Cardiac muscle cell (in vitro differentiated cells and primary cell): ENCODE results near the gene PDE6A. TPM values are rescaled to one million over a fixed set of nuclear protein-coding genes. Genes with fewer than 3 reads are reported as not detected.
"Not testable (repeated sequence)": the region's sequence is repeated elsewhere in the genome, so short reads cannot be mapped to it uniquely, and the experiment has no call there.

Experiments used
- DNase-seq, 2 donors: peaks; one replicate each; pipeline versions ENCODE4 v3.0.0 to v3.0.0-alpha.2; 2010 to 2017; ENCODE audit warnings: low read depth in 1 of 2, low spot score in 1 of 2
- H3K27ac ChIP-seq: fragments of 200-600 bp; sonication (generic); 2 replicates; pipeline ENCODE4 v1.5.1; 2016
- H3K27me3 ChIP-seq: fragments of 200-600 bp; sonication (generic); 2 replicates; pipeline ENCODE4 v1.6.0; 2016; ENCODE audit warnings: control low read depth
- H3K36me3 ChIP-seq: fragments of 200-600 bp; sonication (generic); 2 replicates; pipeline ENCODE4 v1.5.1; 2016; ENCODE audit warnings: control low read depth
- H3K4me1 ChIP-seq: fragments of 200-600 bp; sonication (generic); 2 replicates; pipeline ENCODE4 v1.8.1; 2017; ENCODE audit warnings: low read depth, mild to moderate bottlenecking, mixed run types
- H3K4me3 ChIP-seq: fragments of 200-600 bp; sonication (generic); 2 replicates; pipeline ENCODE4 v1.5.1; 2016; ENCODE audit warnings: mild to moderate bottlenecking
- H3K9me3 ChIP-seq: fragments of 200-600 bp; sonication (generic); 2 replicates; pipeline ENCODE4 v1.5.1; 2017; ENCODE audit warnings: low read depth, mild to moderate bottlenecking, control low read depth
- polyA plus RNA-seq: library from polyadenylated mRNA; unstranded; fragments of >200 nt; fragmentation: Nextera tagmentation; extraction: Ambion mirVana; gene quantifications from 2 replicates; pipeline ENCODE4 v1.2.1, GENCODE V29; 2016
- total RNA-seq: library from RNA; depleted of rRNA; stranded (reverse); fragments of >200 nt; gene quantifications from 2 replicates; pipeline ENCODE4 v1.2.3, GENCODE V29; 2016
- TF ChIP-seq, protein P1 (sequence below): IDR thresholded peaks from 2 replicates; pipeline ENCODE4 v1.5.1; 2012; ENCODE audit warnings: low read depth, mild to moderate bottlenecking, low read length

Gene PDE6A
- total and polyA plus RNA-seq, 2 experiments from 2014 or later, result not detected

DNA sequence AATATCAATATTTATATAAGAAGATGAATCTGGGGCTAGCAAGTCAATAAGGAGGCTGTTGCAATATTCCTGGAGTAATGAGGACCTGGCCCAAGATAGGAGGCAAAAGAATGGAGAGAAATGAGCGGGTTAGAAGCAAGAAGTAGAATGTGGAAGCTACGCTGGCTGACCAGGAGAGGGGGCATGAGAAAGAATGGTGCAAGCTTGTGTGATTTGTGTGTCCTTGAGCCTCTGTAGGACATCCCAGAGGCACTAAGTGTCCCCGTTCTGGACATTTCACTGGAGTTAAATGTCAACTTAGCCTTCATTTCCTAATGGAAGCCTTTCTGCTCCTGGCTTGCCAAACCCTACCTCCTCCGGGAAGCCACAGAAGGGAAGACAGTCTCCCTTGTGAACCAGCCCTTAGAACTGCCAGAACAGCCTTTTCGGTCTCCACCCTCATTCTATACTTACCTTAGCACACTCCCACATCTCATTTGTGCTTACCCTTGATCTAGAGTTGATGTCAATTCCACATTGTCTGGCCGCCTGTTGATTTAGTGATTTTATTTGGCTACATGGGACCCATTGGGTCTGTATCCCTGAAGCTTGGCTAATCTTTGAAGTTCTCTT, 6.7 kb upstream of the PDE6A start:
- DNase-seq, result no peak
- Histone ChIP-seq H3K27me3 (no peaks in the 10 kb centered on the region), H3K9me3 (no peaks in the 10 kb centered on the region), H3K36me3 (no peaks in the 10 kb centered on the region), H3K4me3 (no peak overlapping the region), H3K27ac (no peak overlapping the region), H3K4me1 (no peaks in the 10 kb centered on the region)
- TF ChIP-seq, protein P1, sequence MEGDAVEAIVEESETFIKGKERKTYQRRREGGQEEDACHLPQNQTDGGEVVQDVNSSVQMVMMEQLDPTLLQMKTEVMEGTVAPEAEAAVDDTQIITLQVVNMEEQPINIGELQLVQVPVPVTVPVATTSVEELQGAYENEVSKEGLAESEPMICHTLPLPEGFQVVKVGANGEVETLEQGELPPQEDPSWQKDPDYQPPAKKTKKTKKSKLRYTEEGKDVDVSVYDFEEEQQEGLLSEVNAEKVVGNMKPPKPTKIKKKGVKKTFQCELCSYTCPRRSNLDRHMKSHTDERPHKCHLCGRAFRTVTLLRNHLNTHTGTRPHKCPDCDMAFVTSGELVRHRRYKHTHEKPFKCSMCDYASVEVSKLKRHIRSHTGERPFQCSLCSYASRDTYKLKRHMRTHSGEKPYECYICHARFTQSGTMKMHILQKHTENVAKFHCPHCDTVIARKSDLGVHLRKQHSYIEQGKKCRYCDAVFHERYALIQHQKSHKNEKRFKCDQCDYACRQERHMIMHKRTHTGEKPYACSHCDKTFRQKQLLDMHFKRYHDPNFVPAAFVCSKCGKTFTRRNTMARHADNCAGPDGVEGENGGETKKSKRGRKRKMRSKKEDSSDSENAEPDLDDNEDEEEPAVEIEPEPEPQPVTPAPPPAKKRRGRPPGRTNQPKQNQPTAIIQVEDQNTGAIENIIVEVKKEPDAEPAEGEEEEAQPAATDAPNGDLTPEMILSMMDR, result no peak

DNA sequence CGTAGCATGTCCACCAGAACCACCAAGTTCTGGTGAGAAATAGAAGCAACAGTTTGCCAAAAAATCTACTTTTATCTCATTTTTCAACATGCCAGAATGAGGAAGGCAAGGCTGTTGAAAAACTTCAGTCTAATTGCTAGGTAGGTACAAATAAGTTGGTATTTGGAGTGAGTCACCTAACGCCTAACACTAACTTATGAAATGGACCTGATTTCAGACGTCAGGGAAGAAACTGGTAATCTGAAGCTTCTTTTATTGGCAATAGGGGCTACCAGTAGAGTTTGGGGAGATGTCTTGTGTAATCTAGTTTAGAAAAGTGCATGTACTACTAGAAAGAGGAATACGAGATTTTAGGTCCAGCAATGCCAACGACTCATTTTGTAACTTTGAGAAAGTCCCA, 4.4 kb upstream of the PDE6A start:
- H3K9me3 ChIP-seq, result no peaks in the 10 kb centered on the region
- no peaks in the 10 kb centered on the region for H3K27me3 ChIP-seq
- no peak overlapping the region for H3K27ac ChIP-seq
- H3K4me1 ChIP-seq, result peaks cover 3% of the 10 kb centered on the region
- no peak for DNase-seq
- H3K4me3 ChIP-seq, result no peak overlapping the region
- TF ChIP-seq, protein P1, result no peak
- no peaks in the 10 kb centered on the region for H3K36me3 ChIP-seq

DNA sequence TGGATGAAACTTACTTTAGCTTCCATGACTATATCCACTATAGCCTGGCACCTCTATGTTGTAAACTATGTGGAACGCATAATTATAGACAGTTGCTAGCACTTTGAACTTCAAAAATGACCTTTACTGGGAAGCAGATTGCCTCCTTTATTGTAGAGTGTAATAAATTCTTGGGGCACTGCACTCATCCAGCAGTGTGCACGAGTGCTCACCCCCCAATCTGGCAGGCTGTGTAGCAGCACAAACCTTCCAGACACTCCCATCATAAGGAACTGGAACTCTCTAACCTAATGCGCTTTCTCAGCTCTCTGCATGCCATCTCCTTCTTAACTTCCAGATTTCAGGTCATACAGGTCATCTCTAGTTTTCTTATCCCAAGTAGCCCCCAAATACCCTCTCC, 1.5 kb upstream of the PDE6A start:
- no peaks in the 10 kb centered on the region for H3K9me3 ChIP-seq
- H3K4me1 ChIP-seq, result peaks cover 12% of the 10 kb centered on the region
- H3K27ac ChIP-seq, result no peak overlapping the region
- H3K36me3 ChIP-seq, result no peaks in the 10 kb centered on the region
- TF ChIP-seq, protein P1, result no peak
- no peak overlapping the region for H3K4me3 ChIP-seq
- no peaks in the 10 kb centered on the region for H3K27me3 ChIP-seq
- DNase-seq, result no peak

DNA sequence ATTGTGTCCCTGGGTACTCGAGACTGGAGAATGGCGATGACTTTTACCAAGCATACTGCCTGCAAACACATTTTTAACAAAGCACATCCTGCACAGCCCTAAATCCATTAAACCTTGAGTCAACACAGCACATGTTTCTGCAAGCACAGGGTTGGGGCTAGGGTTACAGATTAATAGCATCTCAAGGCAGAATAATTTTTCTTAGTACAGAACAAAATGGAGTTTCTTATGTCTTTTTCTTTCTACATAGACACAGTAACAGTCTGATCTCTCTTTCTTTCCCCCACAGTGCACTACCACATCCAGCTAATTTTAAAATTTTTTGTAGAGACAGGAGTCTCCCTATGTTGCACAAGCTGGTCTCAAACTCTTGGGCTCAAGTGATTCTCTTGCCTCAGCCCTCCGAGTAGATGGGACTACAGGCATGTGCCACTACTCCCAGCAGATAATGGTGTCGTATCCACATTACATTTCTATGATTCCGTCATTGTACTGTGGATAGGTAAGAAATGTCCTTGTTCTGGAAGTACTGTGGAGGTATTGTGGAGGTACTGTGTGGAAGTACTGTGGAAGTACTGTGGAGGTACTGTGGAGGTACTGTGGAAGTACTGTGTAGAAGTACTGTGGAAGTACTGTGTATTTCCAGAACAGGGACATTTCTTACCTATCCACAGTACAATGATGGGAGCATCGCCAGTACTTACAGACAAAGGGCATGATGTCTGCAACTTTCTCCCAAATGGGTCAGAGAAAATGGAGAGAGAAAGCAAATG, 1.2 kb downstream of the PDE6A start:
- not testable (repeated sequence) for H3K27ac ChIP-seq, DNase-seq, H3K27me3 ChIP-seq, H3K9me3 ChIP-seq, H3K36me3 ChIP-seq, H3K4me3 ChIP-seq
- H3K4me1 ChIP-seq, result peaks cover 19% of the 10 kb centered on the region

DNA sequence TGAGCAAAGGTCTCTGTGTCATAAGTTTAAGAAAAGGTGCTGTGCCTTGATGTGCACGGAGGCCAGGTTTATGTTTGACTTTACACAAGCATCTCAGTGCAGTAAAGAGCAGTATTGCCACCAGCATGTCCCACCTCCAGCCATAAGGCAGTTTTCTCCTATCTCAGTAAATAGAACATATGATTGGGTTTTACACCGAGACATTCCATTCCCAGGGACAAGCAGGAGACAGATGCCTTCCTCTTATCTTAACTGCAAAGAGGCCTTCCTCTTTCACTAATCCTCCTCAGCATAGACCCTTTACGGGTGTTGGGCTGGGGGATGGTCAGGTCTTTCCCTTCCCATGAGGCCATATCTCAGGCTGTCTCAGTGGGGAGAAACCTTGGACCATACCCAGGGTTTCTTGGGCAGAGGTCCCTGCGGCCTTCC, 1.8 kb downstream of the PDE6A start:
- H3K4me3 ChIP-seq, H3K9me3 ChIP-seq, DNase-seq, H3K36me3 ChIP-seq, H3K27me3 ChIP-seq: not testable (repeated sequence)
- H3K27ac ChIP-seq, result peak overlapping the region; percentile 45
- peaks cover 25% of the 10 kb centered on the region for H3K4me1 ChIP-seq

DNA sequence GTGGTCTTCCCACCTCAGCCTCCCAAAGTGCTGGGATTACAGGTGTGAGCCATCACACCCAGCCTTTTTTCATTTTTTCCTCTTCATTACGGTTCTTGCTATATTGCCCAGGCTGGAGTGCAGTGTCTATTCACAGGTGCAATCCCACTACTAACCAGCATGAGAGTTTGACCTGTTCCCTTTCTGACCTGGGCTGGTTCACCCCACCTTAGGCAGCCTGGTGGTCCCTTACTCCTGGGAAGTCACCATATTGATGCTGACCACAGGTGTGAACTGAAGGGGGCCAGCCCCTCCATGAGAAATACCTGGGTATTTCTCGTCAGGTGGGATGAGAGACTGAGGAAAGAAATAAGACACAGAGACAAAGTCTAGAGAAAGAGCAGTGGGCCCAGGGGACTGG, 2.4 kb downstream of the PDE6A start:
- Histone ChIP-seq H3K27ac (peak overlapping the region; percentile 45), H3K36me3 (no peaks in the 10 kb centered on the region), H3K4me1 (peaks cover 29% of the 10 kb centered on the region), H3K27me3 (no peaks in the 10 kb centered on the region), H3K9me3 (no peaks in the 10 kb centered on the region), H3K4me3 (no peak overlapping the region)
- TF ChIP-seq, protein P1, result no peak
- DNase-seq, result no peak
